Epithelial cell of proximal tubule (primary cell): ENCODE results near the gene TMEM263. TPM values are rescaled to one million over a fixed set of nuclear protein-coding genes. Genes with fewer than 3 reads are reported as not detected.

Source experiments
- DNase-seq: peaks from one replicate; pipeline ENCODE4 v3.0.0-alpha.2; 2011; ENCODE audit warnings: low read depth
- H3K4me3 ChIP-seq: 2 replicates; pipeline ENCODE4 v1.5.1; 2011; ENCODE audit warnings: low read depth, mild to moderate bottlenecking, low read length
- total RNA-seq: library from RNA; depleted of rRNA; stranded (reverse); fragments of >200 nt; gene quantifications from 2 replicates; pipeline ENCODE4 v1.2.3, GENCODE V29; 2015
- TF ChIP-seq, protein P1 (sequence below): conservative IDR thresholded peaks from 2 replicates; pipeline ENCODE4 v1.5.1; 2012; ENCODE audit warnings: low read depth, mild to moderate bottlenecking, low read length

Gene TMEM263
- total RNA-seq, 1 donor from 2014 or later = 40.1 TPM

DNA sequence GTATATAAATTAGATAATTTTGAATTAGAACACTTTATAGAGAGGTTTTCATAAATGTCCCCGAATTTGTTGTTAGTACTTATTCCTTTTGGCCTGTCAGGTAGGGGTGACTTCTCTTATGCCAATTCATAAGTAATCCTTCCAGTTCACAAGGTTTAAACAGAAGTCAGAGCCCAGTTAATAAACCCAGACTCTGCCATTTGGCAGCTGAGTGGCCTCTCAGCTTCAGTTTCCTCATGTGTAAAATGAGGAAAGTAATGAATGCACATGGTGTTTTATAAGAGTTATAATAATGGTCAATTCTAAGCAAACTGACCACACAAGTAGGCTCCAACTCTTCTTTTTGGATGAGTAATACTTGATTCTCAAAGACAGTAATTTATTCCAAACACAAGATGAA is 21.0 kb downstream of the TMEM263 start:
- DNase-seq = no peak
- H3K4me3 ChIP-seq = no peak overlapping the region
- TF ChIP-seq, protein P1, sequence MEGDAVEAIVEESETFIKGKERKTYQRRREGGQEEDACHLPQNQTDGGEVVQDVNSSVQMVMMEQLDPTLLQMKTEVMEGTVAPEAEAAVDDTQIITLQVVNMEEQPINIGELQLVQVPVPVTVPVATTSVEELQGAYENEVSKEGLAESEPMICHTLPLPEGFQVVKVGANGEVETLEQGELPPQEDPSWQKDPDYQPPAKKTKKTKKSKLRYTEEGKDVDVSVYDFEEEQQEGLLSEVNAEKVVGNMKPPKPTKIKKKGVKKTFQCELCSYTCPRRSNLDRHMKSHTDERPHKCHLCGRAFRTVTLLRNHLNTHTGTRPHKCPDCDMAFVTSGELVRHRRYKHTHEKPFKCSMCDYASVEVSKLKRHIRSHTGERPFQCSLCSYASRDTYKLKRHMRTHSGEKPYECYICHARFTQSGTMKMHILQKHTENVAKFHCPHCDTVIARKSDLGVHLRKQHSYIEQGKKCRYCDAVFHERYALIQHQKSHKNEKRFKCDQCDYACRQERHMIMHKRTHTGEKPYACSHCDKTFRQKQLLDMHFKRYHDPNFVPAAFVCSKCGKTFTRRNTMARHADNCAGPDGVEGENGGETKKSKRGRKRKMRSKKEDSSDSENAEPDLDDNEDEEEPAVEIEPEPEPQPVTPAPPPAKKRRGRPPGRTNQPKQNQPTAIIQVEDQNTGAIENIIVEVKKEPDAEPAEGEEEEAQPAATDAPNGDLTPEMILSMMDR = no peak

DNA sequence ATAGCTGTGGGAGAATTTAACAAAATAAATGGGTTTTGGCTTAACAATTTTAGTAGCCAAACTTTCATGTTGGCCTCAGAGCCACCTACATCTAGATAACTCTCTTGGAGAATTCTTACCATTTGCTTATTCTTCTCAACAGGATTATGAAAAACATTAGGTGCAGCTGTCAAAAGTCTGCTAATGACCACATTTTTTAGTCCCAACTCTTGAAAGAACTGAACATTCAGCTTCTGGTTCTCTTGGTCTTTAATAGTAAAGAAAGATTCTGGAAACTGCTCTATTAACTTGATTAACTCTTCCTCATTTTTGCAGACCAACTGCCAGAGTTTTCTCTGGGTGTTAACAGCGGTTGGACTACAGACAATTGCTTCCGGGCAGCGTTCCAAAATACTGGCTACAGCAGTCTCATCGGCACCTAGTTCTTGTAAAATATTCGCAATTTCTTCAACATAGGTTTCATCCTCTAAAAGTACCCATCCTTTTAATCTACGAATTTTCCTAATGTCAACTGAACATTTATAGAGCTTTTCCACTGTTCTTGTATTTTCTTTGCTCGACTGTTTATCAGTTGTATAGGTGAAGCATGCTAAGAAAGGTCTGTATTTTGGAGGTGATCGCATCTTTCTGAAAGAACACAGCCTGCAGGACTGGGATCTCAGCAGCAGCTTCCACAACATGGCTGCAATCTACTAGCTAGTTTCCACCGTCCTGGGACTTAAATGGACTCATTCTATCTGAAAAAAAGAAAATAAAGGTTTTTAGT is 22.5 kb downstream of the TMEM263 start:
- TF ChIP-seq, protein P1 = no peak
- DNase-seq = no peak
- H3K4me3 ChIP-seq = no peak overlapping the region

DNA sequence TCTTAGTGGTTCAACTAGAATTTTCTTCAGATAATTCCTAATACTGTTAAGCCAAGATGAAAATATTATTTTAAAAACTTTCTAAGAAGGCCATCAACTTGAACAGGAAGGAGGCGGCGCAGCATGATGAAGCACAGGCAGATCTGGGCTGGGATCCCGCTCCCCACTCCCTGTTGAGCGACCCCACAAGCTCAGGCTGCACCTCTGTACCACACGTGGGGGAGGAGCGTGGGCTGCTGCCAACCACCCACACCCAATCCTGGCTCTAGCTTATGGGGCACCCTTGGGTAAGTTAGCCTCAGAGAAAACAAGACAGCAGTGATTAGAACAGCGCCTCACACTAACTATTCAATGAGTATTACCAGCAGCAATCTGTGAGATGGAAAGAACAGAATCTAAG is 25.2 kb downstream of the TMEM263 start:
- H3K4me3 ChIP-seq = no peak overlapping the region
- DNase-seq = no peak
- TF ChIP-seq, protein P1 = no peak

DNA sequence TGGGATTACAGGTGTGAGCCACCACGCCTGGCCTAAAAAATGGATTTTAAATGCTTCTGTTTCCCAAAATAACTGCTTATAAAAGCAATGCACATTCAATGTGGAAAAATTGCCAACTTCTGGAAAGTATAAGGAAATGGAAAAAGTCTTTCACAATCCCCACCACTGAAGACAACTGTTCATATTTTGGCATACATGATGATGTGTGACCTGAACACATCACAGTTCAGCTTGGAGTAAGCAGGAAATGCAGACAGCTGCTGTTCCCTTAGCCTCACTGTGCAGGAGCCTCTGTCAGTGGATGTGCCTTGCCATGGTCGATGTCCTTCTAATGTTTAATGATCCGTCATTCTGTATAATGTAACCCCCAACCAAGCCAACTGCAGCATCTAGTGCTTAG is 26.1 kb downstream of the TMEM263 start:
- no peak for DNase-seq
- TF ChIP-seq, protein P1 = no peak
- H3K4me3 ChIP-seq = no peak overlapping the region

DNA sequence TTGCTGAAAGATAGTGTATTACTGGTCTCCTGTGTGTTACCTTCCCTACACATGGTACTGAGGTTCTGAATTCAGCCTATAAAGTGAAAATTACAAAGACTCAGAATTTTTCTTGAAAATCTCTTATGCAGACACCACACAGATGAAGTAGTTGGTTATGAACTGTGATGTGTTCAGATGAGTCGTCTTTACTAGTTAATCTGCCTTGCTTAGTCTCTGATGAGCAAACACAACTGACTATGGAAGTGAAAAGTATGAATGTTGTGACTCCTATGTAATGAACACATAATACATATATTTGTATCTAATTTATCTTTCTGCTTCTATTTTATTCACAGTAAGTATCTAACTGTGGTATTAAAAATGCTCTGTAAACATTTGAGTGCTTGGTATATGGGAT is 26.5 kb downstream of the TMEM263 start:
- DNase-seq = no peak
- TF ChIP-seq, protein P1 = no peak
- no peak overlapping the region for H3K4me3 ChIP-seq

DNA sequence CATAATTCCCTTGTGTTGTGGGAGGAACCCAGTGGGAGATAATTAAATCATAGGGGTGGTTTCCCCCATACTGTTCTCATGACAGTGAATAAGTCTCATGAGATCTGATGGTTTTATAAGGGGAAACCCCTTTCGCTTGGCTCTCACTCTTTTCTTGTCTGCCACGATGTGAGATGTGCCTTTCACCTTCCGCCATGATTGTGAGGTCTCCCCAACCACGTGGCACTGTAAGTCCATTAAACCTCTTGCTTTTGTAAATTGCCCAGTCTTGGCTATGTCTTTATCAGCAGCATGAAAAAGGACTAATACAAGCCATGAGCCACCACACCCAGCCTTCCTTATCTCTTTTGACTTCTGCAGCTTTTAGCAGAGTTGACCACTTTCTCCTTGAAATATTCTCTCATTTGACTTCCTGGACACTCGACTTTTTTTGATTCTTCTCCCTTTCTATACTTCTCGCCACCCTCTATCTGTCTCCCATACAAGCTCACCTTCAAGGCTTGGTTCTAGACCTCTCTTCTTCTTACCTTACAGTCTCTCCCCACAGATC is 29.0 kb downstream of the TMEM263 start:
- no peak for DNase-seq
- TF ChIP-seq, protein P1 = no peak
- no peak overlapping the region for H3K4me3 ChIP-seq

DNA sequence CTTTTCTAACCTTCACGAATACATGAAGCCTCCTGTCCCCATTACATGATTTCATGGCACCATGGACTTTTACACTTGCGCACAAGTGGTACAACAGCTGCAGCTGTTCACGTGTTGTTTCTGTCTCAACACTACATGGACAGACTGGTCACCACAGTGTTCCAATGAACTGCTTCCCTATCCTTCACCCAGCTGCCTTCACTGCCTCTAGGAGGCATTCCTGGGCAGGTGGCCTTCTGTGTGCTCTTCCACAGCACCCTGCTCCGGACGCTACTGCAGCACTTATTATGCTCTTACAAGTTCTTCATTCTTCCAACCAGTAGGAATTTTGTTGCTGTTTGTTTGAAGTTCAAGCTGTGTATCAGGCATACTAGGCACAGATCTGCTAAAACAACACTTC is 29.8 kb downstream of the TMEM263 start:
- TF ChIP-seq, protein P1 = no peak
- no peak for DNase-seq
- H3K4me3 ChIP-seq = no peak overlapping the region
